Placental epithelial cell (primary cell): ENCODE results near the gene SLC5A2. TPM values are rescaled to one million over a fixed set of nuclear protein-coding genes. Genes with fewer than 3 reads are reported as not detected.

ENCODE experiments used
- total RNA-seq: library from RNA; depleted of rRNA; stranded (reverse); fragments of >200 nt; gene quantifications from 2 replicates; pipeline ENCODE4 v1.2.3, GENCODE V29; 2012

Gene SLC5A2
- total RNA-seq: 0.54 and 0.79 TPM in 2 replicates

GRCh38 chr16:31483081-31483480 is at the start of gene SLC5A2:
TSS of gene SLC5A2 (plus strand) at chr16:31483123. CDS start at chr16:31483137, 14 bp downstream.

GRCh38 chr16:31458844-31459686 is 23.9 kb upstream of the SLC5A2 start, which contains the start of gene ARMC5:
TSS of gene ARMC5 (plus strand) at chr16:31459501. CDS start at chr16:31459525, 24 bp downstream.

GRCh38 chr16:31471875-31472708 is 10.8 kb upstream of the SLC5A2 start, which contains the start of gene TGFB1I1:
TSS of gene TGFB1I1 (plus strand) at chr16:31472152. CDS start at chr16:31472189, 37 bp downstream.

GRCh38 chr16:31507929-31508705 is 25.2 kb downstream of the SLC5A2 start, which contains the start of gene RUSF1:
TSS of gene RUSF1 (minus strand) at chr16:31508391. CDS start at chr16:31508373, 18 bp downstream.

GRCh38 chr16:31527734-31528274 is 44.9 kb downstream of the SLC5A2 start, which contains the start of gene AHSP:
TSS of gene AHSP (plus strand) at chr16:31527900. CDS start at chr16:31528140, 240 bp downstream.

Other genes with a start within 250 kb of the SLC5A2 start
- gene ITGAM, start 223.1 kb upstream of the SLC5A2 start, total RNA-seq: under 0.01 TPM in 1 of 2 replicates, not detected in the other
- not detected in 2 replicates for gene ITGAX, start 127.9 kb upstream of the SLC5A2 start, total RNA-seq
- not detected in 2 replicates for gene ITGAD, start 89.8 kb upstream of the SLC5A2 start, total RNA-seq
- not detected in 2 replicates for gene COX6A2, start 54.8 kb upstream of the SLC5A2 start, total RNA-seq
- gene ZNF843, start 40.3 kb upstream of the SLC5A2 start, total RNA-seq: 0.87 and 2.4 TPM in 2 replicates
- 16.5 and 19.6 TPM in 2 replicates for gene ARMC5, start 23.6 kb upstream of the SLC5A2 start, total RNA-seq
- 61.3 and 62.0 TPM in 2 replicates for gene TGFB1I1, start 11.0 kb upstream of the SLC5A2 start, total RNA-seq
- 61.6 and 80.4 TPM in 2 replicates for gene RUSF1, start 25.3 kb downstream of the SLC5A2 start, total RNA-seq
- not detected in 2 replicates for gene AHSP, start 44.8 kb downstream of the SLC5A2 start, total RNA-seq